Measurements from ENCODE around the gene EXOC4.

The EXOC4 gene

DNA sequence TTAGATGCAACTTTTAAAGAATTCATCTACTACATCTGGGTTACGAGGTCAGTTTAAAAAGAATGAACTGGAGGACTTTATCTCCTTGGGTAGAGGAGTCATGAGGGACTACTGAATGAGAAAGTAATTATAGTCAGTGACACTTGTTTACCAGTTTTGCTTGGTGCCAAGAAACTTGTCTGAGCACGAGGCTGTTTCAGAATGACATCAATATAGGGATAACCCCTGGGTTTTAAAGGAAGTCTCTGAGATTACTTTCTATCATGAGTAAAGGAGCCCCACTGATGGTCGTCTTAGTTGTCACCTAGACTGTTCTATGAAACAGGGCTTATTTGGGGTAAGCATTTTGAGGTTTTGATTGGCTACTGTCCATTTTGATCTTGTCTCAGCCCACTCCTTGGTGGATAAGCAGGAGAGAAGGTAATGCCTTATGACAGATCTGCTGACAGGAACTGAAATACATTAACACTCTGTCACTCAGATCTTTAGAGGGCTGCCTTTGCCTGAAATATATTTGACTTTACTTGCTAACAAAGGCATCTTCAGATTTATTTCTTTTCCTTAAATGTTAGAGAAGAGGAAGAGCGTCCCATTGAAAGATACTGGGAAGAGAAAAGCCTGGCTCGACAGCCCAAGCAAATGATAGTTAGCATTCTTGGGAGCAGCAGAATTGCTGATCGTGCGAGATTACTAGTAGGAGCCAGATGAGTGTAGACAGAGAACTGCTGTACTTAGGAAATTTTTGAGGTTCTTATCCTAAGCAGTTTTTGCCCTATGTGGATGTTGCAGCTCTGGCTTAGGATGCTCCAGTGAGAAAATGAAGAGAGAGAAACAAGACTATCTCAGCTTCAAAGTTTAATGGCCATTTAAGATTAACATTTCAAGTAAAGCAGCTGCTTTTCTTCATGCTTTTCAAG is 575.1 kb downstream of the EXOC4 start:
- no peak for DNase-seq (ENCODE audit: low spot score)

DNA sequence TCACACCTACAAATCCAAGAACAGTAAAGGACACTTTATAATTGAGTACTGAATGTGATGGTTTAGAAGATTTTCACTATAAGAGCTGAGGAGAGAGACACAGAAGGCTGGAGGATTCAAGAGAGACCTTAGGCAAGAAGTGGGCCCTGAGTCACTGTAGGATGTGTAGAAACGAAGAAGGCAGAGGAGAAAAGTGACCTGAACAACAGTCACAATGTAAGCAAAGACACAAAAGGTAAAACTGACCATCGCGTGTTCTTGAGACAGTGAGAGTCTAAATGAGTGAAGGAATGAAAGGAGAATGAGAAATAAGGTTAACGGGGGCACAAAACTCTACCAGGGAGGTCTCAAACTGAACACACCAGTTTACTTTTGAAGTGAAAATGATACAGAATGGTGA is 576.0 kb downstream of the EXOC4 start:
- no peak for DNase-seq (ENCODE audit: low spot score)

DNA sequence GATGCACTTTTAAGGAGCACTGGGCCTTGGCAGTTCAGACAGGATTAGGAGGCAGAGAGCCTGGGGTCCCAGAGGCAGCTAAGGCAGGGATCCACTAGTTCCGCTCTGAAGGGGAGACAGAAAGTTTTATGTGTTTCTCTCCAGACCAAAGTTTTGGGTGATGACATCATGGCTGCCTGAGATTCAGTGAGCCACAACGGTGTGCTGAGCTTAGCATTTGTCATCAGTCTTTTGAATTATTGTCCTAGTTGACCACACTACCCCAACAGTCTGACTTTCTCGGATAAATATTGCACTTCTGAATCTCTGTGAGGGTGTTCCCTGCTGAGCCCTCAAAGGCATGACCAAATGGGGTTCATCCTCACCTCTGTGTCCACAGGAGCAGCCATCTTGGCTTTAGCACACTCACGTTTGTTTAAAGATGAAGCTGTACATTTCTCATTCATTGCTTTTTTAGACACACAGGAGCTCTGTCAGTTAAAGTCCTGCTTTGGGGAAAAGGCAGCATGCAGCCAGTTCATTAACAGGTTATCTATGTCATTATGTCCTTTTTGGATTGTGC is 576.5 kb downstream of the EXOC4 start:
- DNase-seq (ENCODE audit: low spot score), result no peak

DNA sequence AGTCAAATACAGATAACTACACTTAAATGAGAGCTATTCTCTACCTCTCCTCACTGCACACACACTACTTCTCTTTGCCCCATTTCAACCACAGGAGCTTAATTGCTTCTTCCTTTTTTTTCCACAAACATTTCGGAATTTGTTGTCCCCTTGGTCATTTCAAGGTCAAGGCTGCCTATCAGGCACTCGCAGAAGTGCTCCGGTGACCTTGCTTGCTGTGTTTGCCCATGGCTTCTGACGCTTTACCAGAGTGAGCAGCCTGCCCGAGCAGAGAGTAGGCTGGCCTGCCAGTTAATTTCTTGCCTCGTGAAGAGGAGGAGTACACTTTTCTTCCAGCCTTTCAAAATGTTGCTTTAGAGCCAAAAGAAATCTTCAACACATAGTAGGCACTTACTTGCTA is 577.2 kb downstream of the EXOC4 start:
- DNase-seq (ENCODE audit: low spot score), result no peak

GRCh38 chr7:133836666-133837065 is 583.8 kb downstream of the EXOC4 start:
- DNase-seq (ENCODE audit: low spot score), result peak; percentile 36

- DNase-seq (ENCODE audit: low spot score), result peak; percentile 25
Measured at GRCh38 chr7:133837224-133837623, 584.3 kb downstream of the EXOC4 start.

- DNase-seq (ENCODE audit: low spot score), result no peak
Measured at GRCh38 chr7:133839121-133839520, 586.2 kb downstream of the EXOC4 start.

DNA sequence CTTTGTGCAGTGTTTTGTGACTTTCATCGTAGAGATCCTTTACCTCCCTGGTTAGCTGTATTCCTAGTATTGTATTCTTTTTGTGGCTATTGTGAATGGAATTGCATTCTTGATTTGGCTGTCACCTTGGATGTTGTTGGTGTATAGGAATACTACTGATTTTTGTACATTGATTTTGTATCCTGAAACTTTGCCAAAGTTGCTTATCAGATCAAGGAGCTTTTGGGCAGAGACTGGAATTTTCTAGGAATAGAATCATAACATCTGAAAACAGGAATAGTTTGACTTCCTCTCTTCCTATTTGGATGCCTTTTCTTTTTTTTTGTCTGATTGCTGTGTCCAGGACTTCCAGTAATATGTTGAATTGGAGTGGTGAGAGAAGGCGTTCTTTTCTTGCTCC is 590.5 kb downstream of the EXOC4 start:
- DNase-seq (ENCODE audit: low spot score), result no peak

GRCh38 chr7:133845005-133845404 is 592.1 kb downstream of the EXOC4 start:
- no peak for DNase-seq (ENCODE audit: low spot score)

DNA sequence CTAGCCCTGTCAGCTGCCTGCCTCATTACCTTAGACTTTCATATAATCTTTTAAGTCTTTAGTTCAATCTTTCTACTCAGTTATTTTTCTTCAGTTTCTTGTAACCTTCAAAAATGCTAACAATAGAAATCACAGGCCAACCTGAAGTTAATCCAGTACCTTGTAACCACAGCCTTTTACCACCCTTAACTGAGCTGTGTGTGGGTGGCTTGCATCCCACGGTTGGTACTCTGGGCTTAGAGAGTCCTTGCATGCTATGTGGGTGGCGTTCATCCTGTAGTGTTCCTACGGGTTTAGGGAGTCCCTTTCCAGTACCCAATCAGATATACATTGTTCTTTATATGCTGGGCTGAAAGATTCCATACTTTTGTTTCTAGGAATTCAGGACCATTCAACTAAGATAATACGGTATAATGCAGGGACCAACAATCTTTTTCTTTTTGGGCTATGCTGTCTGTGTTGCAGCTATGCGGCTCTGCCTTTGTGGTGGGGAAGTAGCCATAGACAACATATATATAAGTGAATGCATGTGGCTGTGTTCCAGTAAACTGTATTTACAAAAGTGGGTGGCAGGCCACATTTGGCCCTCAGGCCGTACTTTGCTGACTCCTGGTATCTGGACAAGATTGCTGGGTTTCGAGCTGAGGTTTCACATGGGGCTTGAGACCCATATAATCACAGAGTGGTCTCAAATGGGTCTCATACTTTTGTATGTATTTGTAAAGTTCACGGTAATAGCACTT is 593.5 kb downstream of the EXOC4 start:
- no peak for DNase-seq (ENCODE audit: low spot score)

- DNase-seq (ENCODE audit: low spot score), result no peak
Measured at GRCh38 chr7:133850497-133851280, 597.8 kb downstream of the EXOC4 start.

- DNase-seq (ENCODE audit: low spot score), result no peak
Measured at GRCh38 chr7:133851411-133851810, 598.5 kb downstream of the EXOC4 start.

DNA sequence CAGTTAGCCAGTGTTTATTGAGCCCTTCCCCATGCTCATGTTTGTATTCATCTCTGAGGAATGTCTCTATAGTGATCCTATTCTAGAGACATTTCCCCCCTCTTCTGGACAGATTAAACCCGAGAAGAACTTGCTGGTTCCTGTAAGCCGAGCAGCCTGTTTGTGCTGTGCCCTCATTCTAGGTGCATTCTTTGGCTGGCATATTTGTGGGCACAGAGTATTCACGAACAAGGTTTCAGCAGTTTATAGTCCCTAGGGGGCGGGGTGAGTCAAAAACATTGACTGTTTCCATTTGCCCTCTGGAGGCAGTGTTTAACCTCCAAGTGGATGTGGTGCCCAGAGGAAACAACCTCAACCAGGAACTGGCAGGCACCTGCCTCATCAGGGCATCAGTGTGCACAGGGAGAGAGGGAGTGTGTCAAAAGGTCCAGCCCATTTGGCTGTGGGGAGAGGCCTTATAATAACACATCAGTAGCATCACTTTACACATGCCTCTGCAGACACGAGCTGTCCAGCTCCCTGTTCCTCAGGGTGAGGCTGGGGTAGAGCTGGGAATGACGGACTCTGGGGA is 600.9 kb downstream of the EXOC4 start:
- peak; percentile 37 for DNase-seq (ENCODE audit: low spot score)

DNA sequence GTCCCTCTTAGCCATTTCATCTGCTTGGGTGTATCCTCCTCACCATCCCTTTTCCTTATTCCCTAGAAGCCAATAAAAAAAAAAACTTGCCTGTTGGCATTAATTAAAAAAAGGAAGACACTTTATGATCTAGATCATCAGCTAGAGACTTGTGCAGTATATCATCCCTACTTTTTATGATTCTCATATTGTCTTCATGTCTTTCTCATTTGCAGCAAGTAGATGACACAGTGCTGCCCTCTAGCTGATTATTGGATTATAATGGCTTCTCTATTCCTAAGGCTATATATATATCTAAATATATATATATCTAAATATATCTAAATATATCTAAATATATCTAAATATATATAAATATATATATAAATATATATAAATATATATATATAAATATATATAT is 601.9 kb downstream of the EXOC4 start:
- DNase-seq (ENCODE audit: low spot score), result peak; percentile 48

- DNase-seq (ENCODE audit: low spot score), result no peak
Measured at GRCh38 chr7:133857376-133858119, 604.7 kb downstream of the EXOC4 start.

DNA sequence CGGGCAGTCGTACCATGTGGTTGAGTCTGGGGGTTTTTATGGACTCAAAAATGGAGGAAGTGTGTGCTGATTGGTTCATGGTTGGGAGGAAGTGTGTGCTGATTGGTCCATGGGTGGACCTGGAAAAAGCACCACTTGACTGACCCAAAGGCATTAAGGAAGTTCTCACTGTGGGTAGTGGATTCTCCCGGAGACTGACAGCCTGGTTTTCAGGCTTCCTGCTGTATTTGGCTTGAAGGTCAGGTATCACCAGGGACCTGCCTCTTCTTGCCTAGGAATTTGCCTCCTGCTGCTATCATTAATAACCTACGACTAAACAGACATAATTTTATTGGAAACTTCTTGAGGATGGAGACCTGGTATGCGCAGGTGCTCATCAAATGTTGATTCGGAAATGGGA is 605.4 kb downstream of the EXOC4 start:
- no peak for DNase-seq (ENCODE audit: low spot score)

DNA sequence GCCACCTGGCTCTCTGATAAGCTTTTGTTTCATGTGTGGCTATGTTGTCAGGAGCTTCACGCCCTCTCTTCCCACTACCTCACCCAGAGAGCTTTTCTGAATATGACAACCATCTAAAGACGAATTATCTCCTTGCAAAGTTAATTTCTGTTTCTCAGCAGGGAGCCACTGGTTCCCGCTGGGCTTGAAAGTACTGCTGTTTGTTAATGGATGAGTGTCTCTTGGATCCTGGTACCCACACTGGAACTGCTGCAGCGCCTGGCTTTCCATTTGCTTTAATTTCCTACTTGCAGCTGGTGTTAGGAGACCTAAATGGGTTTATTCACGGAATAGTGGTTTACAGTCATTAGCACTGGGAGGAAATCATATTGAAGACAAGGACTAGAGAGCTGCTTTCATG is 606.4 kb downstream of the EXOC4 start:
- DNase-seq (ENCODE audit: low spot score), result no peak

GRCh38 chr7:133859871-133860450 is 607.1 kb downstream of the EXOC4 start:
- DNase-seq (ENCODE audit: low spot score), result no peak

DNA sequence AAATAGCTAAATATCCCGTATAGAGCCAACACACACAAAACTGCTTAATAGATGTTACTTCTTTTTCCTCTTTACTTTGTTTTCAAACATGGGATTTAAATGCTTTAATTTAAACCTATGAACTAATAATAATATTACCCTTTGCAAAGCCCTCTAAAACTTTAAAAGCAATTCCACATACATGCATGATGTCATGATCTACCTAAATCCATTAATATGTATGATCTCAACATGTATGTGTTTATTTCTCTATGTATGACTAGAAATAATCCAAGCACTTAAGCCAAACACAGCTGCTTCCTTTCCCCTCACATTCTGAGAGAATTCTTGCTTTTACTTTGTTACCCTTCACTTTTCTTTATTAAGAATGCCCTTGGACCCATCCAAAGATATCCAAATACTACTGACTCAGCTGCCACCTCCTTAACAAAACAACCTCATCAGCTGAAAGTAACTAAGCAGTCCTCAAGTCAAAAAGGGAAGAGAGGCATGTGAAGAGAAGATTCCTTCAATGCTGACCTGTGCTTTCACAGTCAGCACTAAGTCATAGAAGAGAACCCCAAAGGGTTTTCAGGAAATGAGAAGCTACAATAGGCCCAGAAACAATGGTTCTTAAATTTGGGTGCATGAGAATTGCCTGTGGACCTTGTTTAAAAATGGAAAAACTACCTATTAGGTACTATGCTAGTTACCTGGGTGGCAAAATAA is 607.9 kb downstream of the EXOC4 start:
- DNase-seq (ENCODE audit: low spot score), result no peak

GRCh38 chr7:133861876-133862275 is 609.0 kb downstream of the EXOC4 start:
- DNase-seq (ENCODE audit: low spot score), result no peak

Measured in SK-N-DZ (cell line).